H1 (cell line): ENCODE data around the gene ABCB11. TPM values are rescaled to one million over a fixed set of nuclear protein-coding genes. Genes with fewer than 3 reads are reported as not detected.
"Not testable (repeated sequence)": the region's sequence is repeated elsewhere in the genome, so short reads cannot be mapped to it uniquely, and the experiment has no call there.

ENCODE experiments used
- CTCF ChIA-PET: fragments of 300-600 bp; sonication (Branson Sonifier 250); formaldehyde crosslinking; loops from one replicate; lab custom pipeline; 2021; ENCODE audit not compliant: partially characterized antibody; lab: Charles Lee
- POLR2A ChIA-PET: fragments of 300-600 bp; sonication (Branson Sonifier 250); formaldehyde crosslinking; loops from one replicate; lab custom pipeline; 2021; ENCODE audit warnings: inconsistent platforms; ENCODE audit not compliant: partially characterized antibody; lab: Charles Lee
- DNase-seq, 2 experiments: peaks; one replicate each; pipeline versions ENCODE4 v3.0.0 to v3.0.0-alpha.2; 2010 to 2022; ENCODE audit warnings: low spot score in 2 of 2, low read depth in 1 of 2, mixed read lengths in 1 of 2
- FAIRE-seq: peaks from 2 replicates; lab custom pipeline; 2011; peaks lifted over from hg19 to GRCh38; lab: Jason Lieb, UNC
- H2AFZ ChIP-seq: 2 replicates; pipeline ENCODE4 v1.8.1; 2012; ENCODE audit warnings: low read length, inconsistent platforms
- H2AK5ac ChIP-seq: 2 replicates; pipeline ENCODE4 v1.6.1; 2013; ENCODE audit warnings: low read depth, low read length
- H2BK120ac ChIP-seq: replicated peaks from 2 replicates; pipeline ENCODE3; 2013; ENCODE audit warnings: low read depth, low read length, inconsistent platforms
- H2BK12ac ChIP-seq: 2 replicates; pipeline ENCODE4 v1.6.1; 2013; ENCODE audit warnings: low read depth, low read length
- H2BK15ac ChIP-seq: 2 replicates; pipeline ENCODE4 v1.6.1; 2013; ENCODE audit warnings: low read length
- H2BK20ac ChIP-seq: 2 replicates; pipeline ENCODE4 v1.6.1; 2013; ENCODE audit warnings: low read length
- H2BK5ac ChIP-seq: 2 replicates; pipeline ENCODE4 v1.6.1; 2013; ENCODE audit warnings: low read depth, low read length
- H3K14ac ChIP-seq: 2 replicates; pipeline ENCODE4 v1.6.1; 2013; ENCODE audit warnings: inconsistent platforms; ENCODE audit not compliant: insufficient read length
- H3K18ac ChIP-seq: 2 replicates; pipeline ENCODE4 v1.6.1; 2013; ENCODE audit warnings: low read length; ENCODE audit errors: extremely low read depth
- H3K23ac ChIP-seq: 2 replicates; pipeline ENCODE4 v1.6.1; 2013; ENCODE audit warnings: inconsistent platforms; ENCODE audit not compliant: insufficient read length
- H3K23me2 ChIP-seq: 2 replicates; pipeline ENCODE4 v1.6.1; 2013; ENCODE audit warnings: low read depth, low read length
- H3K27ac ChIP-seq: 2 replicates; pipeline ENCODE4 v1.6.1; 2011; ENCODE audit warnings: low read depth, low read length, inconsistent platforms
- H3K27me3 ChIP-seq, 4 experiments: replicated peaks in 1 of 4; 1 replicate in 1 of 4; 2 replicates in 3 of 4; pipeline versions ENCODE4 v1.6.1 to v1.8.1; 2011 to 2013; ENCODE audit warnings: low read length in 3 of 4, mild to moderate bottlenecking in 3 of 4, inconsistent platforms in 2 of 4, mixed read lengths in 2 of 4, moderate library complexity in 1 of 4; ENCODE audit not compliant: control insufficient read depth in 3 of 4, insufficient read depth in 3 of 4; ENCODE audit errors: extremely low read depth in 1 of 4
- H3K36me3 ChIP-seq, 4 experiments: 2 replicates each; pipeline versions ENCODE4 v1.6.1 to v1.8.1; 2011 to 2013; ENCODE audit warnings: mild to moderate bottlenecking in 4 of 4, low read length in 3 of 4, moderate library complexity in 2 of 4, control low read depth in 1 of 4, inconsistent platforms in 1 of 4; ENCODE audit not compliant: insufficient read depth in 4 of 4, control insufficient read depth in 2 of 4
- H3K4ac ChIP-seq: replicated peaks from 2 replicates; pipeline ENCODE3; 2013; ENCODE audit warnings: low read length, low read depth, mixed read lengths, inconsistent platforms; ENCODE audit not compliant: insufficient read length
- H3K4me1 ChIP-seq, 4 experiments: replicated peaks in 1 of 4; 1 replicate in 1 of 4; 2 replicates in 3 of 4; pipeline versions ENCODE4 v1.6.1 to v1.8.1; 2011 to 2013; ENCODE audit warnings: low read length in 3 of 4, inconsistent platforms in 2 of 4, mixed read lengths in 1 of 4; ENCODE audit not compliant: insufficient read depth in 4 of 4, control insufficient read depth in 3 of 4
- H3K4me2 ChIP-seq, 2 experiments: 2 replicates each; pipeline versions ENCODE4 v1.6.1 to v1.8.1; 2011 to 2013; ENCODE audit warnings: low read depth in 2 of 2, low read length in 2 of 2, control low read depth in 1 of 2, inconsistent platforms in 1 of 2, mild to moderate bottlenecking in 1 of 2; ENCODE audit not compliant: insufficient read depth in 1 of 2
- H3K4me3 ChIP-seq, 4 experiments: fragments of 200-600, 300-600 bp in 1 of 4; sonication (generic), shearing (Covaris generic), sonication (Bioruptor Twin) in 1 of 4; 2 replicates each; pipeline versions ENCODE4 v1.5.1 to v1.8.1; 2011 to 2016; ENCODE audit warnings: low read length in 4 of 4, low read depth in 3 of 4, control low read depth in 2 of 4, inconsistent platforms in 2 of 4, mild to moderate bottlenecking in 2 of 4, mixed read lengths in 1 of 4, moderate library complexity in 1 of 4; ENCODE audit not compliant: insufficient read depth in 2 of 4; ENCODE audit errors: extremely low read depth in 1 of 4
- H3K56ac ChIP-seq: replicated peaks from 2 replicates; pipeline ENCODE3; 2013; ENCODE audit warnings: low read depth, mild to moderate bottlenecking, mixed read lengths, low read length, inconsistent platforms; ENCODE audit not compliant: insufficient read length
- H3K79me1 ChIP-seq: 2 replicates; pipeline ENCODE4 v1.6.1; 2013; ENCODE audit warnings: low read depth, low read length, control low read depth
- H3K79me2 ChIP-seq, 2 experiments: 2 replicates each; pipeline versions ENCODE4 v1.6.1 to v1.8.1; 2012 to 2013; ENCODE audit warnings: low read length in 2 of 2, mild to moderate bottlenecking in 2 of 2, inconsistent platforms in 1 of 2; ENCODE audit not compliant: insufficient read depth in 2 of 2, control insufficient read depth in 1 of 2
- H3K9ac ChIP-seq, 4 experiments: replicated peaks in 1 of 4; 1 replicate in 1 of 4; 2 replicates in 3 of 4; pipeline versions ENCODE4 v1.6.1 to v1.8.1; 2011 to 2013; ENCODE audit warnings: low read depth in 3 of 4, low read length in 3 of 4, control low read depth in 2 of 4, mild to moderate bottlenecking in 2 of 4, moderate library complexity in 2 of 4, inconsistent platforms in 1 of 4; ENCODE audit errors: extremely low read depth in 1 of 4
- H3K9me3 ChIP-seq, 2 experiments: 2 replicates each; pipeline versions ENCODE4 v1.6.1 to v1.8.1; 2012 to 2013; ENCODE audit warnings: mild to moderate bottlenecking in 2 of 2, moderate library complexity in 2 of 2, control low read depth in 1 of 2, inconsistent platforms in 1 of 2, low read depth in 1 of 2, low read length in 1 of 2, mixed read lengths in 1 of 2; ENCODE audit not compliant: insufficient read depth in 2 of 2
- H4K20me1 ChIP-seq, 2 experiments: replicated peaks in 1 of 2; 2 replicates each; pipeline versions ENCODE3 to v1.8.1; 2011 to 2013; ENCODE audit warnings: inconsistent platforms in 2 of 2, low read length in 2 of 2, mild to moderate bottlenecking in 1 of 2; ENCODE audit not compliant: insufficient read depth in 2 of 2, control insufficient read depth in 1 of 2
- H4K5ac ChIP-seq: 2 replicates; pipeline ENCODE4 v1.6.1; 2013; ENCODE audit warnings: low read length, low read depth, mixed read lengths, inconsistent platforms; ENCODE audit not compliant: insufficient read length
- H4K8ac ChIP-seq: 2 replicates; pipeline ENCODE4 v1.8.0; 2013; ENCODE audit warnings: mild to moderate bottlenecking, moderate library complexity, low read length, inconsistent platforms; ENCODE audit not compliant: insufficient read depth; ENCODE audit errors: extremely low read depth
- H4K91ac ChIP-seq: replicated peaks from 2 replicates; pipeline ENCODE3; 2013; ENCODE audit warnings: low read length, mixed read lengths, inconsistent platforms; ENCODE audit not compliant: insufficient read length
- ATF2 ChIP-seq: IDR thresholded peaks from 2 replicates; pipeline ENCODE4 v1.6.1; 2012; ENCODE audit warnings: low read length, inconsistent platforms
- CTBP2 ChIP-seq: IDR thresholded peaks from 2 replicates; pipeline ENCODE4 v1.7.0; 2011; ENCODE audit warnings: borderline replicate concordance, mild to moderate bottlenecking, moderate library complexity, mixed read lengths, low read length; ENCODE audit not compliant: insufficient read depth, insufficient read length
- NRF1 ChIP-seq: IDR thresholded peaks from 2 replicates; pipeline ENCODE4 v1.6.1; 2011; ENCODE audit warnings: mild to moderate bottlenecking, low read depth, low read length, improper control_type of control experiment
- SRF ChIP-seq: IDR thresholded peaks from 2 replicates; pipeline ENCODE4 v1.6.1; 2011; ENCODE audit warnings: mild to moderate bottlenecking, low read depth, low read length, moderate library complexity
- WGBS, 2 experiments: shearing (Covaris generic) in 1 of 2; methylation state at CpG; one replicate each; pipeline versions ENCODE4 v1.1.6 to v1.1.7; 2013 to 2015; ENCODE audit warnings: low lambda C conversion rate in 2 of 2, mixed read lengths in 2 of 2, inconsistent platforms in 1 of 2, low coverage in 1 of 2, missing lambda C conversion rate in 1 of 2; ENCODE audit not compliant: insufficient replicate concordance in 2 of 2, insufficient coverage in 1 of 2, insufficient read length in 1 of 2; ENCODE audit errors: extremely low coverage in 1 of 2, missing lambda C conversion rate in 1 of 2; 5-methylcytosine and 5-hydroxymethylcytosine counted together
- polyA plus RNA-seq, 7 experiments: library from polyadenylated mRNA; depleted of rRNA in 3 of 7; stranded (reverse) in 5 of 7; unstranded in 2 of 7; fragments of >200 nt in 5 of 7; fragments of 200-250 nt in 2 of 7; gene quantifications; 1 replicate in 5 of 7; 2 replicates in 1 of 7; 4 replicates in 1 of 7; pipeline versions ENCODE4 v1.2.1 to v1.2.3, GENCODE V29; 2011 to 2013; ENCODE audit warnings: missing spikeins in 2 of 7, mixed read lengths in 2 of 7
- total RNA-seq: library from RNA; stranded (reverse); fragmentation: NEBNext Ultra II Directional; extraction: Animal tissue kit (Norgen Biotek cat#: 25700); gene quantifications from 2 replicates; pipeline ENCODE4 v1.2.1, GENCODE V29; 2021

Gene ABCB11
- total and polyA plus RNA-seq, 2 of the 8 experiments (the other 6 are each of a cell fraction or from before 2014, with no cell fraction given) = not detected

DNA sequence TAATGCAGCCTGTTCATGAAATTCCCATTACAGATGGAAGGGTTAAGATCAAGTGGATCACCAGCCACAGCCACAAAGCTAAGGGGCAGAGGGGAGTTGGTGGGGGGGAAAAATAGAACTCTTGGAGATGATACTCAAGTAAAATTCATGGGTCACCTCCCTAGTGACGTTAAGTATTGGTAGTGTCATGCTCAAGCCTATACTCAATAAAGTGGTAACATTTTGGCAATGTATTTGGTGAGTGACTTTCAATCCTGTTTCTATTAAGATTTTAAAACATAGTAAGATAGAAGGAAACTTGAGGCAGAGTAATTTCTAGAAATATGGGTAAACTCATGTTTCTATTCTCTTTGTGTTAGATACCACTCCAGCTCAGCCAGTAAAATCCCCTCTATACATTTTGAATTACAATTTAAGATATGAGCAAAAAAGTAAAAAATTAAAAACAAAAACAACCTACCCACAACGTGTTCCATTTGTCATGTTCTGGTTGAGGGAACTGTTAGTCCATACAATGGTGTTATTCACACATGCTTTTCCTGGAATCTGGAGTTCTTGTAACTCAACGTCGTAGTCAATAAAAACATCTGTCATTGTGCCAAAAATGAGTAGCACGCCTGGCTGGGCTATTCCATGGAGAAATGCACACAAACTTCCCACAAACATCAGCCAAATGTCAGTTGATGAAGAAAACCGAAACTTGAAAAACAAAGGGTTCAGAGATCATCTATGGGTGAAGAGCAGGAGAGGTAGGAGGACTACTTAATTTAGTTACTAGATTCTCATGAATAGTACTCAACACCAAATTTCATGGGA is 18.1 kb downstream of the ABCB11 start (continued):
- TF ChIP-seq ATF2 = no peak
- no peak for TF ChIP-seq SRF
- no peak for TF ChIP-seq NRF1
- no peak for TF ChIP-seq CTBP2
- TF ChIP-seq, all 59 proteins: peak for 0

DNA sequence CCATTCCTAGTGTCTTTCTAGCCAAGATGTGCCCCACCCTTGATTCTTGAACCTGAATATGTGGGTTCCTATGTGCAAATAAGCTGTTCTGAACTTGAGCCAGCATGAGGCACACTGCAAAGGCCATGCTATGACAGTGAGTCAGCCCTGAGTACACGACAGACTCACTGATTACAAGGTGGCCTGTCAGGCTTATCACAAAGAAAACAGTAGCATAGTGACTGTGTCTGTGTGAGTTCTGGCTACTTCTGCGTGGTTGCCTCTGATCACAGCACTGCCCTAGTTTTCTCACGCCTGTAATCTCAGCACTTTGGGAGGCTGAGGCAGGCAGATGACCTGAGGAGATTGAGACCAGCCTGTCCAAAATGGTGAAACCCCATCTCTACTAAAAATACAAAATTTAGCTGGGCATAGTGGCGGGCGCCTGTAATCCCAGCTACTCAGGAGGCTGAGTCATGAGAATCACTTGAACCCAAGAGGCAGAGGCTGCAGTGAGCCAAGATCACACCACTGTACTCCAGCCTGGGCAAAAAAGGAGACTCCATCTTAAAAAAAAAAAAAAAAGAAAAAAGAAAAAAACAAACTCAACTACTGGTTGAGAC is 18.8 kb downstream of the ABCB11 start:
- POLR2A ChIA-PET, H4K20me1 ChIP-seq, H3K14ac ChIP-seq, H2BK120ac ChIP-seq, H3K4me3 ChIP-seq, H2BK20ac ChIP-seq, FAIRE-seq, H3K36me3 ChIP-seq, H3K4me2 ChIP-seq, H3K23me2 ChIP-seq, H4K5ac ChIP-seq, H3K27ac ChIP-seq, H4K91ac ChIP-seq, H3K79me2 ChIP-seq, DNase-seq, H4K8ac ChIP-seq, H3K23ac ChIP-seq, H2AK5ac ChIP-seq, H3K56ac ChIP-seq, H3K79me1 ChIP-seq, H3K18ac ChIP-seq, H2BK12ac ChIP-seq, CTCF ChIA-PET, H3K4me1 ChIP-seq, H3K27me3 ChIP-seq, H3K9me3 ChIP-seq, H3K9ac ChIP-seq, H3K4ac ChIP-seq, H2AFZ ChIP-seq, H2BK15ac ChIP-seq, H2BK5ac ChIP-seq: not testable (repeated sequence)
- 91% methylated on average over 5 of the region's 5 CpGs; no CpG with 5 or more reads in 1 of the 2 experiments for WGBS, 2 experiments
